GM23248 (cell line): ENCODE data around the gene EHD4. TPM values are rescaled to one million over a fixed set of nuclear protein-coding genes. Genes with fewer than 3 reads are reported as not detected.

Experiments used
- DNase-seq: peaks from one replicate; pipeline ENCODE4 v3.0.0-alpha.2; 2015
- H2AFZ ChIP-seq: fragments of 200-600 bp; sonication (generic); 2 replicates; pipeline ENCODE4 v1.6.1; 2016; ENCODE audit warnings: antibody characterized with exemption
- H3F3A ChIP-seq: fragments of 200-600 bp; sonication (generic); 2 replicates; pipeline ENCODE4 v1.6.1; 2016; ENCODE audit warnings: mild to moderate bottlenecking, antibody characterized with exemption, mixed run types; ENCODE audit not compliant: insufficient read depth
- H3K27ac ChIP-seq: fragments of 200-600 bp; sonication (generic); 2 replicates; pipeline ENCODE4 v1.5.1; 2016; ENCODE audit warnings: mild to moderate bottlenecking
- H3K27me3 ChIP-seq: fragments of 200-600 bp; sonication (generic); replicated peaks from 2 replicates; pipeline ENCODE4 v1.6.1; 2016; ENCODE audit warnings: mild to moderate bottlenecking; ENCODE audit not compliant: insufficient read depth
- H3K36me3 ChIP-seq: fragments of 200-600 bp; sonication (generic); 2 replicates; pipeline ENCODE4 v1.6.1; 2016; ENCODE audit warnings: low read depth, mild to moderate bottlenecking
- H3K4me1 ChIP-seq: fragments of 200-600 bp; sonication (generic); 2 replicates; pipeline ENCODE4 v1.6.1; 2016; ENCODE audit warnings: mild to moderate bottlenecking; ENCODE audit not compliant: insufficient read depth
- H3K4me2 ChIP-seq: fragments of 200-600 bp; sonication (generic); one replicate; pipeline ENCODE4 v1.6.1; 2016; ENCODE audit warnings: mild to moderate bottlenecking; ENCODE audit not compliant: unreplicated experiment
- H3K4me3 ChIP-seq: fragments of 200-600 bp; sonication (generic); 2 replicates; pipeline ENCODE4 v1.5.1; 2016; ENCODE audit warnings: mild to moderate bottlenecking
- H3K79me2 ChIP-seq: fragments of 200-600 bp; sonication (generic); 2 replicates; pipeline ENCODE4 v1.6.1; 2016; ENCODE audit warnings: mild to moderate bottlenecking; ENCODE audit not compliant: insufficient read depth
- H3K9ac ChIP-seq: fragments of 200-600 bp; sonication (generic); 2 replicates; pipeline ENCODE4 v1.6.1; 2016; ENCODE audit warnings: mild to moderate bottlenecking
- H3K9me2 ChIP-seq: fragments of 200-600 bp; sonication (generic); 2 replicates; pipeline ENCODE4 v1.6.1; 2016; ENCODE audit warnings: mixed run types, mild to moderate bottlenecking, moderate library complexity; ENCODE audit not compliant: insufficient read depth
- H3K9me3 ChIP-seq: fragments of 200-600 bp; sonication (generic); one replicate; pipeline ENCODE4 v1.6.1; 2017; ENCODE audit warnings: low read depth
- H4K20me1 ChIP-seq: fragments of 200-600 bp; sonication (generic); 2 replicates; pipeline ENCODE4 v1.6.0; 2016; ENCODE audit not compliant: insufficient read depth
- EZH2 ChIP-seq: fragments of 200-600 bp; sonication (generic); IDR thresholded peaks from 2 replicates; pipeline ENCODE4 v1.6.1; 2018; ENCODE audit warnings: antibody characterized with exemption, mild to moderate bottlenecking; ENCODE audit not compliant: insufficient read depth, poor library complexity, severe bottlenecking
- EZH2phosphoT487 ChIP-seq: fragments of 200-600 bp; sonication (generic); IDR thresholded peaks from 2 replicates; pipeline ENCODE4 v1.6.1; 2018; ENCODE audit warnings: antibody characterized with exemption, moderate library complexity, mild to moderate bottlenecking, low read depth; ENCODE audit not compliant: insufficient read depth
- WGBS, 2 experiments: methylation state at CpG; one replicate each; pipeline ENCODE4 v1.1.6; 2015 to 2017; ENCODE audit warnings: low lambda C conversion rate in 2 of 2, low coverage in 1 of 2; ENCODE audit errors: missing lambda C conversion rate in 2 of 2; 5-methylcytosine and 5-hydroxymethylcytosine counted together
- in situ Hi-C: fragments of 300-500 bp; cut with MboI; formaldehyde crosslinking; loops from 2 replicates; pipeline ENCODE4 v1.15.0; 2020
- polyA plus RNA-seq: library from polyadenylated mRNA; unstranded; fragments of >200 nt; fragmentation: Nextera tagmentation; extraction: Ambion mirVana; gene quantifications from 2 replicates; pipeline ENCODE4 v1.2.1, GENCODE V29; 2016
- total RNA-seq: library from RNA; depleted of rRNA; stranded (reverse); fragments of >200 nt; shearing (Covaris generic); gene quantifications from 2 replicates; pipeline ENCODE4 v1.2.3, GENCODE V29; 2014

EHD4 gene
- total and polyA plus RNA-seq, 2 experiments from 2014 or later = 17.7 to 18.7 TPM

- TF ChIP-seq EZH2 (no peak), EZH2phosphoT487 (no peak)
- peak overlapping the region; percentile 73 for H3K27ac ChIP-seq
- no peak for DNase-seq
- no peaks in the 10 kb centered on the region for H4K20me1 ChIP-seq
- H3K4me1 ChIP-seq = peaks cover 38% of the 10 kb centered on the region
- no peaks in the 10 kb centered on the region for H3K9me2 ChIP-seq
- peak overlapping the region; percentile 43; the same call in 1 of the 2 replicates for H3K9ac ChIP-seq
- 55 to 58% methylated on average over 6 of the region's 6 CpGs for WGBS, 2 experiments
- H3K79me2 ChIP-seq = peaks cover 46% of the 10 kb centered on the region
- H2AFZ ChIP-seq = peak overlapping the region; percentile 44
- H3K4me2 ChIP-seq = peak overlapping the region; percentile 70
- H3K4me3 ChIP-seq = peak overlapping the region; percentile 59
- in situ Hi-C loops = no loop called here
- no peaks in the 10 kb centered on the region for H3K9me3 ChIP-seq
- no peaks in the 10 kb centered on the region for H3K36me3 ChIP-seq
- no peaks in the 10 kb centered on the region for H3K27me3 ChIP-seq
- H3F3A ChIP-seq = peaks cover 29% of the 10 kb centered on the region
These were observed 28.6 kb downstream of the EHD4 start for GRCh38 chr15:41943543-41944312.

- in situ Hi-C loops = no loop called here
- peaks cover 38% of the 10 kb centered on the region for H3K79me2 ChIP-seq
- WGBS, 2 experiments = 87 to 95% methylated on average over 7 of the region's 7 CpGs
- H2AFZ ChIP-seq = no peak overlapping the region
- no peak for TF ChIP-seq EZH2
- TF ChIP-seq EZH2phosphoT487 = no peak
- H3K36me3 ChIP-seq = no peaks in the 10 kb centered on the region
- H3K9ac ChIP-seq = no peak overlapping the region
- no peak overlapping the region for H3K4me2 ChIP-seq
- no peaks in the 10 kb centered on the region for H3K27me3 ChIP-seq
- no peak overlapping the region for H3K4me3 ChIP-seq
- H3K27ac ChIP-seq = no peak overlapping the region
- no peaks in the 10 kb centered on the region for H3K9me3 ChIP-seq
- H4K20me1 ChIP-seq = no peaks in the 10 kb centered on the region
- H3K9me2 ChIP-seq = no peaks in the 10 kb centered on the region
- H3F3A ChIP-seq = peaks cover 29% of the 10 kb centered on the region
- DNase-seq = no peak
- peaks cover 38% of the 10 kb centered on the region for H3K4me1 ChIP-seq
These were observed 29.5 kb downstream of the EHD4 start for GRCh38 chr15:41942886-41943285.

GRCh38 chr15:41941644-41942415 lies 30.5 kb downstream of the EHD4 start:
- peaks cover 34% of the 10 kb centered on the region for H3F3A ChIP-seq
- H3K79me2 ChIP-seq = peaks cover 27% of the 10 kb centered on the region
- H3K4me1 ChIP-seq = peaks cover 38% of the 10 kb centered on the region
- H3K9me3 ChIP-seq = no peaks in the 10 kb centered on the region
- H2AFZ ChIP-seq = no peak overlapping the region
- H3K27ac ChIP-seq = no peak overlapping the region
- H3K9ac ChIP-seq = no peak overlapping the region
- WGBS, 2 experiments = 94% methylated on average over 20 to 22 of the region's 22 CpGs
- H3K9me2 ChIP-seq = no peaks in the 10 kb centered on the region
- in situ Hi-C loops = no loop called here
- H3K36me3 ChIP-seq = no peaks in the 10 kb centered on the region
- DNase-seq = no peak
- TF ChIP-seq EZH2phosphoT487 (no peak), EZH2 (no peak)
- H3K4me2 ChIP-seq = no peak overlapping the region
- H4K20me1 ChIP-seq = no peaks in the 10 kb centered on the region
- H3K4me3 ChIP-seq = no peak overlapping the region
- H3K27me3 ChIP-seq = no peaks in the 10 kb centered on the region

GRCh38 chr15:41940441-41940857 lies 31.9 kb downstream of the EHD4 start:
- Histone ChIP-seq H4K20me1 (no peaks in the 10 kb centered on the region), H2AFZ (no peak overlapping the region), H3K36me3 (no peaks in the 10 kb centered on the region), H3K9me2 (no peaks in the 10 kb centered on the region), H3K27ac (peak overlapping the region; percentile 35), H3K4me3 (no peak overlapping the region), H3K79me2 (peaks cover 19% of the 10 kb centered on the region; the same call in 1 of the 2 replicates), H3K9ac (no peak overlapping the region), H3F3A (peaks cover 36% of the 10 kb centered on the region), H3K4me1 (peaks cover 43% of the 10 kb centered on the region), H3K4me2 (peak overlapping the region; percentile 48), H3K27me3 (no peaks in the 10 kb centered on the region), H3K9me3 (no peaks in the 10 kb centered on the region)
- DNase-seq = peak; percentile 90
- 17 to 20% methylated on average over 13 of the region's 13 CpGs for WGBS, 2 experiments
- in situ Hi-C loops = no loop called here
- TF ChIP-seq EZH2phosphoT487 = peak; percentile 78; the same call in 1 of the 2 replicates
- TF ChIP-seq EZH2 = no peak
